HCT116 (cell line): ENCODE data around the gene DLG5. TPM values are rescaled to one million over a fixed set of nuclear protein-coding genes. Genes with fewer than 3 reads are reported as not detected.

Experiments
- ATAC-seq: fragments of 200-7000 bp; cut with Tn5 transposase; 2 replicates; pipeline ENCODE4 v1.9.1; 2020; ENCODE audit warnings: mild to moderate bottlenecking, moderate library complexity
- BruUV-seq: library from RNA; stranded (reverse); fragments of 400-500 nt; replicated peaks from 2 replicates; lab custom pipeline; 2021; lab: Mats Ljungman, UMichigan
- CTCF ChIA-PET: fragments of 300-600 bp; sonication (Branson Sonifier 250); formaldehyde crosslinking; loops from one replicate; lab custom pipeline; 2021; ENCODE audit warnings: antibody characterized with exemption; lab: Charles Lee
- POLR2A ChIA-PET: fragments of 300-600, 350-600 bp; sonication (Branson Sonifier 250); formaldehyde crosslinking; loops from one replicate; lab custom pipeline; 2021; ENCODE audit warnings: antibody characterized with exemption; lab: Charles Lee
- RAD21 ChIA-PET, 2 experiments: fragments of 300-600 bp; sonication (Branson Sonifier 250); formaldehyde crosslinking; loops; one replicate each; lab custom pipeline; 2023; ENCODE audit warnings: low total read pairs in 2 of 2; ENCODE audit not compliant: uncharacterized antibody in 2 of 2, unreplicated experiment in 2 of 2, low non-redundant PET in 1 of 2; lab: Charles Lee
- DNase-seq: peaks from one replicate; pipeline ENCODE4 v3.0.0-alpha.2; 2010; ENCODE audit warnings: low read depth, low spot score
- H2AFZ ChIP-seq: fragments of 200-600 bp; shearing (Covaris generic), sonication (generic); 2 replicates; pipeline ENCODE4 v1.6.1; 2017; ENCODE audit warnings: low read depth, mixed run types, mixed read lengths, antibody characterized with exemption, low read length; ENCODE audit not compliant: poor library complexity, severe bottlenecking
- H3K27ac ChIP-seq: 2 replicates; pipeline ENCODE4 v1.5.1; 2012; ENCODE audit warnings: low read depth, low read length
- H3K27me3 ChIP-seq: fragments of 200-600 bp; sonication (generic); 2 replicates; pipeline ENCODE4 v1.6.1; 2016; ENCODE audit warnings: mixed run types, low read length, mixed read lengths; ENCODE audit not compliant: insufficient read depth
- H3K36me3 ChIP-seq, 2 experiments: fragments of 200-500 bp in 1 of 2; fragments of 200-600 bp in 1 of 2; sonication (Bioruptor generic) in 1 of 2; sonication (generic) in 1 of 2; 2 replicates each; pipeline versions ENCODE4 v1.5.1 to v1.6.1; 2014 to 2016; ENCODE audit warnings: low read length in 2 of 2, inconsistent platforms in 1 of 2, mixed read lengths in 1 of 2, mixed run types in 1 of 2; ENCODE audit not compliant: insufficient read depth in 2 of 2, control insufficient read depth in 1 of 2
- H3K4me1 ChIP-seq, 2 experiments: fragments of 200-600 bp in 1 of 2; sonication (generic) in 1 of 2; 2 replicates each; pipeline versions ENCODE4 v1.5.1 to v1.6.1; 2012 to 2017; ENCODE audit warnings: low read length in 2 of 2, inconsistent platforms in 1 of 2, mild to moderate bottlenecking in 1 of 2, mixed read lengths in 1 of 2, mixed run types in 1 of 2, moderate library complexity in 1 of 2; ENCODE audit not compliant: insufficient read depth in 2 of 2, control insufficient read depth in 1 of 2
- H3K4me2 ChIP-seq: fragments of 200-600 bp; sonication (generic); 2 replicates; pipeline ENCODE4 v1.6.1; 2017; ENCODE audit warnings: mixed run types, low read length, mixed read lengths
- H3K4me3 ChIP-seq, 2 experiments: fragments of 200-600 bp in 1 of 2; sonication (generic) in 1 of 2; replicated peaks in 1 of 2; 2 replicates each; pipeline ENCODE4 v1.5.1; 2011 to 2016; ENCODE audit warnings: low read length in 2 of 2, control low read depth in 1 of 2, low read depth in 1 of 2, mild to moderate bottlenecking in 1 of 2, mixed read lengths in 1 of 2, mixed run types in 1 of 2
- H3K79me2 ChIP-seq: fragments of 200-600 bp; sonication (generic); 2 replicates; pipeline ENCODE4 v1.6.1; 2017; ENCODE audit warnings: mild to moderate bottlenecking, mixed run types, low read length, moderate library complexity, mixed read lengths; ENCODE audit not compliant: insufficient read depth
- H3K9ac ChIP-seq: fragments of 200-600 bp; sonication (generic); 2 replicates; pipeline ENCODE4 v1.6.1; 2016; ENCODE audit warnings: low read length, mixed read lengths
- H3K9me2 ChIP-seq: fragments of 200-600 bp; sonication (generic), shearing (Covaris generic); 2 replicates; pipeline ENCODE4 v1.6.1; 2017; ENCODE audit warnings: mixed run types, mild to moderate bottlenecking, moderate library complexity; ENCODE audit not compliant: insufficient read depth
- H3K9me3 ChIP-seq, 2 experiments: fragments of 200-500 bp in 1 of 2; fragments of 200-600 bp in 1 of 2; sonication (Bioruptor generic) in 1 of 2; sonication (generic) in 1 of 2; 2 replicates each; pipeline ENCODE4 v1.6.1; 2014 to 2017; ENCODE audit warnings: low read length in 2 of 2, mixed read lengths in 2 of 2, inconsistent platforms in 1 of 2, low read depth in 1 of 2, mild to moderate bottlenecking in 1 of 2, mixed run types in 1 of 2, moderate library complexity in 1 of 2; ENCODE audit not compliant: control insufficient read depth in 1 of 2, insufficient read depth in 1 of 2
- H4K20me1 ChIP-seq: fragments of 200-600 bp; sonication (generic), shearing (Covaris generic); 2 replicates; pipeline ENCODE4 v1.6.1; 2017; ENCODE audit warnings: mixed run types, mild to moderate bottlenecking, moderate library complexity; ENCODE audit not compliant: insufficient read depth
- CEBPB ChIP-seq: IDR thresholded peaks from 2 replicates; pipeline ENCODE4 v1.6.1; 2012; ENCODE audit warnings: low read depth
- CTCF ChIP-seq, 3 experiments: fragments of 200-600 bp in 1 of 3; sonication (generic) in 1 of 3; IDR thresholded peaks in 2 of 3; conservative IDR thresholded peaks in 1 of 3; 2 replicates each; pipeline ENCODE4 v1.5.1; 2012 to 2017; ENCODE audit warnings: low read depth in 2 of 3, low read length in 2 of 3, antibody characterized with exemption in 1 of 3, borderline replicate concordance in 1 of 3, control low read depth in 1 of 3, mild to moderate bottlenecking in 1 of 3, mixed read lengths in 1 of 3, mixed run types in 1 of 3, moderate library complexity in 1 of 3; ENCODE audit not compliant: insufficient read depth in 1 of 3
- ELF1 ChIP-seq: IDR thresholded peaks from 2 replicates; pipeline ENCODE4 v1.6.1; 2012; ENCODE audit warnings: low read depth, borderline replicate concordance
- EZH2phosphoT487 ChIP-seq: fragments of 200-600 bp; IDR thresholded peaks from 2 replicates; pipeline ENCODE4 v1.6.1; 2018; ENCODE audit warnings: antibody characterized with exemption, borderline replicate concordance
- MAX ChIP-seq: IDR thresholded peaks from 2 replicates; pipeline ENCODE4 v1.6.1; 2012
- POLR2A ChIP-seq: IDR thresholded peaks from 2 replicates; pipeline ENCODE4 v1.7.0; 2011; ENCODE audit warnings: borderline replicate concordance; ENCODE audit not compliant: insufficient read depth, insufficient read length; ENCODE audit errors: extremely low read depth
- POLR2AphosphoS5 ChIP-seq: IDR thresholded peaks from 2 replicates; pipeline ENCODE4 v1.6.1; 2011; ENCODE audit warnings: mild to moderate bottlenecking, low read depth, low read length, moderate library complexity
- RAD21 ChIP-seq: IDR thresholded peaks from 2 replicates; pipeline ENCODE4 v1.6.1; 2012; ENCODE audit warnings: low read depth, mild to moderate bottlenecking
- REST ChIP-seq: IDR thresholded peaks from 2 replicates; pipeline ENCODE4 v1.6.1; 2012; ENCODE audit warnings: low read depth
- SIN3A ChIP-seq: IDR thresholded peaks from 2 replicates; pipeline ENCODE4 v1.6.1; 2012; ENCODE audit warnings: low read depth
- SP1 ChIP-seq: IDR thresholded peaks from 2 replicates; pipeline ENCODE4 v1.6.1; 2012; ENCODE audit warnings: low read depth
- SRF ChIP-seq: IDR thresholded peaks from 2 replicates; pipeline ENCODE4 v1.6.1; 2012; ENCODE audit warnings: low read depth
- TCF7L2 ChIP-seq: IDR thresholded peaks from 2 replicates; pipeline ENCODE4 v1.7.0; 2011; ENCODE audit warnings: borderline replicate concordance, inconsistent platforms; ENCODE audit not compliant: insufficient read depth, insufficient read length; ENCODE audit errors: extremely low read depth
- YY1 ChIP-seq: IDR thresholded peaks from 2 replicates; pipeline ENCODE4 v1.6.1; 2011; ENCODE audit warnings: low read length, low read depth, moderate library complexity, mild to moderate bottlenecking; ENCODE audit not compliant: insufficient replicate concordance; ENCODE audit errors: extremely low read depth
- ZBTB33 ChIP-seq: IDR thresholded peaks from 2 replicates; pipeline ENCODE4 v1.6.1; 2011; ENCODE audit warnings: mild to moderate bottlenecking, low read length, moderate library complexity; ENCODE audit not compliant: insufficient replicate concordance; ENCODE audit errors: extremely low read depth
- ZFX ChIP-seq: fragments of 450-650 bp; IDR thresholded peaks from 2 replicates; pipeline ENCODE4 v1.6.1; 2017
- intact Hi-C: fragments of 100-400 bp; cut with micrococcal nuclease; formaldehyde crosslinking; loops from 2 replicates; pipeline ENCODE4 v1.10.0; 2022
- total RNA-seq: library from RNA; stranded (reverse); gene quantifications from one replicate; pipeline ENCODE4 v1.2.1, GENCODE V29; 2021; ENCODE audit not compliant: unreplicated experiment

Gene DLG5
- total RNA-seq, 1 experiment from 2014 or later, result 44.8 TPM

- no peak for TF ChIP-seq ELF1
- TF ChIP-seq CEBPB, result no peak
- TF ChIP-seq MAX, result no peak
- TF ChIP-seq ZFX, result no peak
These were observed 90.9 kb downstream of the DLG5 start (continued) for GRCh38 chr10:77835669-77836086.

GRCh38 chr10:77834943-77835668 lies 91.4 kb downstream of the DLG5 start:
- RAD21 ChIA-PET, result no interaction called here

More at GRCh38 chr10:77834943-77835668, 91.4 kb downstream of the DLG5 start:
- Histone ChIP-seq H3K9ac (no peak overlapping the region), H3K27ac (no peak overlapping the region), H3K9me3 (no peaks in the 10 kb centered on the region), H3K4me1 (no peaks in the 10 kb centered on the region), H3K36me3 (peaks cover 9 to 14% of the 10 kb centered on the region in 2 experiments; a peak in 3 of 4 replicates), H3K4me3 (no peak overlapping the region), H3K9me2 (no peaks in the 10 kb centered on the region)
- intact Hi-C loops, result no loop called here
- no peak for TF ChIP-seq MAX
- no peak for TF ChIP-seq CEBPB
- no peak for TF ChIP-seq SRF
- no peak for TF ChIP-seq SIN3A
- no peak for TF ChIP-seq RAD21
- TF ChIP-seq POLR2A, result no peak
- TF ChIP-seq REST, result no peak
- no peak for TF ChIP-seq CTCF (IDR thresholded peaks at IDR 0.05 in 2 of 3, conservative IDR thresholded peaks at IDR 0.05 in 1 of 3; ENCODE audit: borderline replicate concordance in 1 of 3, insufficient read depth in 1 of 3, low read depth in 2 of 3, low read length in 2 of 3)
- TF ChIP-seq ZBTB33, result no peak
- TF ChIP-seq TCF7L2, result no peak
- no peak for TF ChIP-seq POLR2AphosphoS5
- no peak for TF ChIP-seq EZH2phosphoT487
- TF ChIP-seq SP1, result no peak
- no peak for TF ChIP-seq YY1
- TF ChIP-seq, all 23 proteins: peak for 0
- no peaks in the 10 kb centered on the region for H3K79me2 ChIP-seq
- CTCF ChIA-PET, result no interaction called here
- DNase-seq, result no peak
- no peaks in the 10 kb centered on the region for H4K20me1 ChIP-seq
- BruUV-seq, result no TSS peak
- H3K27me3 ChIP-seq, result no peaks in the 10 kb centered on the region
- no peak overlapping the region for H3K4me2 ChIP-seq
- POLR2A ChIA-PET, result no interaction called here
- no peak for ATAC-seq
- H2AFZ ChIP-seq, result no peak overlapping the region
